Measurements from ENCODE around the gene NDUFS6.

NDUFS6 gene

GRCh38 chr5:1857256-1857600 lies 56.0 kb downstream of the NDUFS6 start:
- no peak for DNase-seq

GRCh38 chr5:1858436-1858835 lies 57.2 kb downstream of the NDUFS6 start:
- DNase-seq = no peak

GRCh38 chr5:1859099-1859498 lies 57.9 kb downstream of the NDUFS6 start:
- no peak for DNase-seq

GRCh38 chr5:1860021-1860610 lies 58.9 kb downstream of the NDUFS6 start:
- DNase-seq = no peak

GRCh38 chr5:1860949-1861348 lies 59.7 kb downstream of the NDUFS6 start:
- DNase-seq = no peak

GRCh38 chr5:1864896-1865440 lies 63.8 kb downstream of the NDUFS6 start:
- no peak for DNase-seq

- DNase-seq = no peak
Observed at GRCh38 chr5:1865486-1865885, 64.3 kb downstream of the NDUFS6 start.
